ENCODE data around the gene HDAC2.

DNA sequence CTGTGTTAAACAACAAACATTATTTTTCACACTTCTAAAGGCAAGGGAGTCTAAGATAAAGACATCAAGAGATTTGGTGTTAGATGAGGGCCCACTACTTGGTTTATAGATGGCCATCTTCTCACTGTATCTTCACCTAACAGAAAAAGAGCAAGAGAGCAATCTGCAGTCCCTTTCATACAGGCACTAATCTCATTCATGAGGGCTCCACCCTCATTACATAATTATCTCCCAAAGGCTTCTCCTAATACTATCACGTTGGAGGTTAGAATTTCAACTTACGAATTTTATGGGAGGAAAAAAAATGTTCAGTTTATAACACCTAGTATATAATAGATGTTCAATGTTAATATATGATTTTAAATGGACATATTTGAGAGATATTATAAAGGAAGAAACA, 45.6 kb downstream of the HDAC2 start:
- no peak for TF ChIP-seq CTCF (IDR thresholded peaks at IDR 0.05)
- TF ChIP-seq EZH2 (IDR thresholded peaks at IDR 0.05; ENCODE audit: borderline replicate concordance, insufficient read depth, low read depth, low read length, poor library complexity, severe bottlenecking) = no peak
